Measurements from ENCODE around the gene AGBL1. TPM values are rescaled to one million over a fixed set of nuclear protein-coding genes. Genes with fewer than 3 reads are reported as not detected.

The AGBL1 gene
- total RNA-seq, 1 donor: not detected

DNA sequence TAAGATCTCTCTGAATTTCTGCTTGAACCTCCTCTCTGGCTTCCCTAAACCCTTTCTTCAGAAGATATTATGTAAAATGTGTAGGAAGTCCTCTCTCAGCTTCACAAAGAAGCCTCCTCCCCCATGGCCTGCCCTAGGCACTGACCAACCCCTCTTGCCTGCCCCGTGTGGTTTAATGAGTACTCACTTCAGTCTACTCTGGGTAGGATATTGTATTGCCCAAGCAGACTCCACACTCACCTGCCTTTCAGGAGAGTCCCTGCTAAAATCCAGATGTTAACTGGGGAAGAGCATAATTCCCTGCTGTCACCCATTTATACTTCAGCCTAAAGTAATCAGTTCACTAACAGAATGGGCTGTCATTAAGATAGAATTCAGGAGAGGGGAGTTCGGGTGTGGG, 2.6 kb upstream of the AGBL1 start:
- no peak for DNase-seq (ENCODE audit: low read depth)
- TF ChIP-seq, protein P1, sequence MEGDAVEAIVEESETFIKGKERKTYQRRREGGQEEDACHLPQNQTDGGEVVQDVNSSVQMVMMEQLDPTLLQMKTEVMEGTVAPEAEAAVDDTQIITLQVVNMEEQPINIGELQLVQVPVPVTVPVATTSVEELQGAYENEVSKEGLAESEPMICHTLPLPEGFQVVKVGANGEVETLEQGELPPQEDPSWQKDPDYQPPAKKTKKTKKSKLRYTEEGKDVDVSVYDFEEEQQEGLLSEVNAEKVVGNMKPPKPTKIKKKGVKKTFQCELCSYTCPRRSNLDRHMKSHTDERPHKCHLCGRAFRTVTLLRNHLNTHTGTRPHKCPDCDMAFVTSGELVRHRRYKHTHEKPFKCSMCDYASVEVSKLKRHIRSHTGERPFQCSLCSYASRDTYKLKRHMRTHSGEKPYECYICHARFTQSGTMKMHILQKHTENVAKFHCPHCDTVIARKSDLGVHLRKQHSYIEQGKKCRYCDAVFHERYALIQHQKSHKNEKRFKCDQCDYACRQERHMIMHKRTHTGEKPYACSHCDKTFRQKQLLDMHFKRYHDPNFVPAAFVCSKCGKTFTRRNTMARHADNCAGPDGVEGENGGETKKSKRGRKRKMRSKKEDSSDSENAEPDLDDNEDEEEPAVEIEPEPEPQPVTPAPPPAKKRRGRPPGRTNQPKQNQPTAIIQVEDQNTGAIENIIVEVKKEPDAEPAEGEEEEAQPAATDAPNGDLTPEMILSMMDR (IDR thresholded peaks at IDR 0.05; ENCODE audit: insufficient read depth, low read depth, low read length): no peak
- no peak overlapping the region for H3K4me3 ChIP-seq (ENCODE audit: low read depth, low read length)

GRCh38 chr15:86080302-86080701, 631 bp downstream of the AGBL1 start:
- no peak overlapping the region for H3K4me3 ChIP-seq (ENCODE audit: low read depth, low read length)
- TF ChIP-seq, protein P1 (IDR thresholded peaks at IDR 0.05; ENCODE audit: insufficient read depth, low read depth, low read length): no peak
- no peak for DNase-seq (ENCODE audit: low read depth)

GRCh38 chr15:86082619-86083380, 3.1 kb downstream of the AGBL1 start:
- DNase-seq (ENCODE audit: low read depth): no peak
- H3K4me3 ChIP-seq (ENCODE audit: low read depth, low read length): no peak overlapping the region
- TF ChIP-seq, protein P1 (IDR thresholded peaks at IDR 0.05; ENCODE audit: insufficient read depth, low read depth, low read length): no peak

DNA sequence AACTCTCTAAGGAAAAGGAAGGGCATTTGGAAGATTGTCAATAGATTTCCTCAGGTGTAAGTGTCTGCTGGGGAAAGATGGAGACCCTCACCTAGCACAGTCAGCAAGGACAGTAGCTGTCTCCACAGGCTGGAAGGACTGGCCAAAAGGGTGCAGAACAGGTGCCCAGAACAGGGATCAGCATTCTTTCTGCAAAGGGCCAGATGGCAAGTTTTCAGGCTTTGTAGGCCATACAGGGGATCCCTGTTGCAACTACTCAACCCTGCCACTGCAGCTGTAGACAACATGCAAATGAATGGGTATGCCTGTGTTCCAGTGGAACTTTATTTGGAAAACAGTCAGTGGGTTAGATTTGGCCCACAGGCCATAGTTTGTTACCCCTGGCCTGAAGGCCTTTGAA, 8.1 kb downstream of the AGBL1 start:
- no peak overlapping the region for H3K4me3 ChIP-seq (ENCODE audit: low read depth, low read length)
- no peak for DNase-seq (ENCODE audit: low read depth)
- TF ChIP-seq, protein P1 (IDR thresholded peaks at IDR 0.05; ENCODE audit: insufficient read depth, low read depth, low read length): no peak

DNA sequence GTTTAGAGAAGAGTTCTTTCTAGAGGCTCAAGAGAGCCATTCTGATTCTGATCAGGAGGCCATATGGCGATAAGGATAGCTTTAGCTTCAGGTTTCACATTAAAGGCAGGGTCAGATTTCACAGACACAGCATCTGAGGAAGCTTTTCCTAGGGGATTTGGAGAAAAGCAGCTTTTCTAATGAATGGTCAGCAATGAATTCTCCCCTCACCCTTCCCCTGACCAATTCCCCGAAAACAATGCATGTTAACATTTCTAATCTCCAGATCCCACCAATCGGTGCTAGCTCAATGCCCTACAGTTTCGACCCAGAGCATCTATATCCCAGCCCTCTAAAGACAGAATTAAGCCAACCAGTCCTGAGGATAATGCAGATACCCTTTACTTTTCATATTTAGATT, 9.8 kb downstream of the AGBL1 start:
- H3K4me3 ChIP-seq (ENCODE audit: low read depth, low read length): no peak overlapping the region
- DNase-seq (ENCODE audit: low read depth): no peak
- TF ChIP-seq, protein P1 (IDR thresholded peaks at IDR 0.05; ENCODE audit: insufficient read depth, low read depth, low read length): no peak

GRCh38 chr15:86101818-86102217, 22.1 kb downstream of the AGBL1 start:
- no peak overlapping the region for H3K4me3 ChIP-seq (ENCODE audit: low read depth, low read length)
- DNase-seq (ENCODE audit: low read depth): no peak
- TF ChIP-seq, protein P1 (IDR thresholded peaks at IDR 0.05; ENCODE audit: insufficient read depth, low read depth, low read length): no peak

DNA sequence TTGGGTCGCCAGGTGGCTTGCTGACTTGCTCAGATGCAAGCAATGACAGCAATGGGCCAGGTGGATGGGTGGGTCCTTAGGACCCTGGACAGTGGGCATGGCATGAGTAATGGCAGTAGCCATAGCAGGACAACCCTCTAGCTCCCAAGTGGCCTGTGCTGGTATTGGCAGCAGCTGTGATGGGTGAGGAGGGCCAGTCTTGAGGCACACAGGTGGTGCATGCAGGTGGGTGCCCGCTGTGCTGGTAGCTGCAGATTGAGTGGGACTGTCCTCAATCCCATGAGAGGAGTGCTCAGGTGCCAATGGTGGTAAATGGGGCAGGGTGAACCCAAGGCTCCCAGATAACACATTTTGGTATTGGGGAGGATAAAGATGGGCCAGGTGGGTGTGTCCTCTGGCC, 24.2 kb downstream of the AGBL1 start:
- DNase-seq (ENCODE audit: low read depth): no peak
- H3K4me3 ChIP-seq (ENCODE audit: low read depth, low read length): no peak overlapping the region
- TF ChIP-seq, protein P1 (IDR thresholded peaks at IDR 0.05; ENCODE audit: insufficient read depth, low read depth, low read length): no peak
